Spleen (tissue), 13 donors: ENCODE results near the gene PRSS21. TPM values are rescaled to one million over a fixed set of nuclear protein-coding genes. Genes with fewer than 3 reads are reported as not detected.

ENCODE experiments used
- DNase-seq: peaks from one replicate; pipeline ENCODE4 v3.0.0-alpha.2; 2020
- H3K27ac ChIP-seq, 8 donors: fragments of 200-600 bp; sonication (generic) in 7 of 8; 1 replicate in 4 of 8; 2 replicates in 4 of 8; pipeline versions ENCODE4 v1.5.0 to v1.8.0; 2016 to 2021; ENCODE audit warnings: inconsistent platforms in 4 of 8, mild to moderate bottlenecking in 4 of 8, moderate library complexity in 1 of 8
- H3K27me3 ChIP-seq, 7 donors: fragments of 200-600 bp; sonication (generic) in 6 of 7; replicated peaks in 1 of 7; 1 replicate in 4 of 7; 2 replicates in 3 of 7; pipeline versions ENCODE4 v1.5.0 to v1.8.0; 2016 to 2021; ENCODE audit warnings: inconsistent platforms in 3 of 7, mild to moderate bottlenecking in 1 of 7
- H3K36me3 ChIP-seq, 6 donors: fragments of 200-600 bp; sonication (generic) in 5 of 6; 1 replicate in 4 of 6; 2 replicates in 2 of 6; pipeline versions ENCODE4 v1.5.0 to v1.8.0; 2016 to 2021; ENCODE audit warnings: inconsistent platforms in 2 of 6
- H3K4me1 ChIP-seq, 6 donors: fragments of 200-600 bp; sonication (generic) in 5 of 6; 1 replicate in 3 of 6; 2 replicates in 3 of 6; pipeline versions ENCODE4 v1.5.0 to v1.8.0; 2016 to 2021; ENCODE audit warnings: inconsistent platforms in 3 of 6
- H3K4me3 ChIP-seq, 8 donors: fragments of 200-600 bp; sonication (generic) in 7 of 8; 1 replicate in 4 of 8; 2 replicates in 4 of 8; pipeline versions ENCODE4 v1.5.0 to v1.8.0; 2016 to 2021; ENCODE audit warnings: inconsistent platforms in 4 of 8, mild to moderate bottlenecking in 4 of 8, moderate library complexity in 2 of 8
- H3K9me3 ChIP-seq, 8 donors: fragments of 200-600 bp; sonication (generic) in 7 of 8; 1 replicate in 4 of 8; 2 replicates in 4 of 8; pipeline versions ENCODE4 v1.5.0 to v1.8.0; 2016 to 2021; ENCODE audit warnings: inconsistent platforms in 4 of 8
- CTCF ChIP-seq, 11 experiments: fragments of 200-600 bp in 7 of 11; fragments of 450-650 bp in 4 of 11; sonication (generic) in 4 of 11; IDR thresholded peaks in 8 of 11; conservative IDR thresholded peaks in 3 of 11; 1 replicate in 7 of 11; 2 replicates in 4 of 11; pipeline versions ENCODE4 v1.4.0 to v1.8.0; 2016 to 2021; ENCODE audit warnings: antibody characterized with exemption in 11 of 11, inconsistent platforms in 4 of 11, mild to moderate bottlenecking in 1 of 11
- POLR2A ChIP-seq, 3 donors: fragments of 450-650 bp; IDR thresholded peaks; one replicate each; pipeline ENCODE4 v1.5.1; 2017; ENCODE audit warnings: antibody characterized with exemption in 3 of 3, mild to moderate bottlenecking in 1 of 3
- POLR2AphosphoS5 ChIP-seq, 3 donors: sonication (generic); formaldehyde crosslinking; IDR thresholded peaks; one replicate each; pipeline ENCODE4 v1.5.1; 2017; ENCODE audit warnings: antibody characterized with exemption in 3 of 3
- WGBS, 5 donors: extraction: QIAGEN DNeasy Blood & Tissue Kit in 3 of 5; methylation state at CpG; one replicate each; pipeline versions ENCODE4 v1.1.5 to v1.1.7; 2013 to 2018; 5-methylcytosine and 5-hydroxymethylcytosine counted together
- intact Hi-C: fragments of 100-400 bp; cut with DNase I; formaldehyde crosslinking; loops from one replicate; pipeline ENCODE4 v1.15.0; 2023; ENCODE audit warnings: low total_unique reads
- long read RNA-seq, 2 donors: transcript quantifications; one replicate each; lab custom pipeline, GENCODE V29; 2026
- polyA plus RNA-seq, 3 donors: library from polyadenylated mRNA; stranded (reverse); fragments of 200-250 nt; gene quantifications; one replicate each; pipeline ENCODE4 v1.2.1, GENCODE V29; 2013
- total RNA-seq, 7 donors: library from RNA; depleted of rRNA in 3 of 7; stranded (reverse); fragments of >200 nt in 3 of 7; fragmentation: NEBNext Ultra II Directional in 4 of 7; extraction: Animal tissue kit (Norgen Biotek cat#: 25700) in 4 of 7; gene quantifications; one replicate each; pipeline versions ENCODE4 v1.1.0 to v1.2.1, GENCODE V29; 2016 to 2021
- donor health status: healthy with polysubstance abuse.
- donor health status: DM: no; HTN: no; CAD: no; lungs with moderate emphysema.
- donor health status: DM: no; HTN: no; CAD: no.
- donor health status: Bipolar disorder and iron deficiency.
- donor health status: healthy.
- donor health status: DM: no; HTN: no; CAD: no.
- donor health status: DM: yes; HTN: yes; CAD: no.

Gene PRSS21, protein sequence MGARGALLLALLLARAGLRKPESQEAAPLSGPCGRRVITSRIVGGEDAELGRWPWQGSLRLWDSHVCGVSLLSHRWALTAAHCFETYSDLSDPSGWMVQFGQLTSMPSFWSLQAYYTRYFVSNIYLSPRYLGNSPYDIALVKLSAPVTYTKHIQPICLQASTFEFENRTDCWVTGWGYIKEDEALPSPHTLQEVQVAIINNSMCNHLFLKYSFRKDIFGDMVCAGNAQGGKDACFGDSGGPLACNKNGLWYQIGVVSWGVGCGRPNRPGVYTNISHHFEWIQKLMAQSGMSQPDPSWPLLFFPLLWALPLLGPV
- total RNA-seq = 1 to 10 TPM in 6 of 7 donors, under 1 TPM in 1; 0.81 to 4.9 (median 1.5) TPM
- polyA plus RNA-seq = 1 to 10 TPM in 2 of 3 donors, under 1 TPM in 1; 0.49 to 3.4 (median 1.8) TPM
- long read RNA-seq, donor 1 = 0 reads
- long read RNA-seq, donor 2 = 0 reads

GRCh38 chr16:2816751-2817339, at the start of gene PRSS21:
Gene PRSS21, plus strand, starts transcription at chr16:2817237. Its CDS starts 32 bp downstream, at chr16:2817269.
- no peaks in the 10 kb centered on the region for H3K9me3 ChIP-seq
- no peaks in the 10 kb centered on the region for H3K36me3 ChIP-seq
- peaks cover 0 to 9% (median 0%) of the 10 kb centered on the region in 6 donors for H3K4me1 ChIP-seq
- no peak for DNase-seq
- peak within 1 kb of the TSS in 2 of 8 donors; percentile 35 to 52 for H3K4me3 ChIP-seq
- 50 to 80% (median 65%) methylated on average over 20 to 28 of the region's 28 CpGs for WGBS, 5 donors
- intact Hi-C loops = no loop called here
- no peak within 1 kb of the TSS for H3K27ac ChIP-seq
- H3K27me3 ChIP-seq = peaks cover 0 to 71% (median 5%) of the 10 kb centered on the region in 7 donors
- TF ChIP-seq CTCF (IDR thresholded peaks at IDR 0.05 in 8 of 11, conservative IDR thresholded peaks at IDR 0.05 in 3 of 11) = peak in 4 of 11 experiments; percentile 32 to 46 (median 34)
- no peak for TF ChIP-seq POLR2AphosphoS5 (IDR thresholded peaks at IDR 0.05)

- Histone ChIP-seq H3K27ac (no peak overlapping the region), H3K36me3 (peaks cover 16 to 100% (median 98%) of the 10 kb centered on the region in 6 donors), H3K4me1 (peaks cover 0 to 41% (median 13%) of the 10 kb centered on the region in 6 donors), H3K9me3 (no peaks in the 10 kb centered on the region), H3K27me3 (no peaks in the 10 kb centered on the region), H3K4me3 (no peak overlapping the region)
- no peak for TF ChIP-seq POLR2AphosphoS5 (IDR thresholded peaks at IDR 0.05)
- TF ChIP-seq POLR2A (IDR thresholded peaks at IDR 0.05) = no peak
- TF ChIP-seq CTCF (IDR thresholded peaks at IDR 0.05 in 8 of 11, conservative IDR thresholded peaks at IDR 0.05 in 3 of 11) = no peak
- peak; percentile 66 for DNase-seq
- WGBS, 5 donors = 75 to 85% (median 82%) methylated on average over 13 to 14 of the region's 14 CpGs
- intact Hi-C loops = no loop called here
These were observed 49.1 kb upstream of the PRSS21 start for GRCh38 chr16:2767891-2768290.

GRCh38 chr16:2768403-2769089, 48.5 kb upstream of the PRSS21 start:
- DNase-seq = peak; percentile 63

More at GRCh38 chr16:2768403-2769089, 48.5 kb upstream of the PRSS21 start:
- intact Hi-C loops = no loop called here
- Histone ChIP-seq H3K4me1 (peaks cover 0 to 47% (median 15%) of the 10 kb centered on the region in 6 donors), H3K36me3 (peaks cover 16 to 100% (median 98%) of the 10 kb centered on the region in 6 donors), H3K9me3 (no peaks in the 10 kb centered on the region), H3K4me3 (no peak overlapping the region), H3K27ac (peak overlapping the region in 1 of 8 donors; percentile 21), H3K27me3 (no peaks in the 10 kb centered on the region)
- TF ChIP-seq CTCF (IDR thresholded peaks at IDR 0.05 in 8 of 11, conservative IDR thresholded peaks at IDR 0.05 in 3 of 11) (no peak), POLR2AphosphoS5 (IDR thresholded peaks at IDR 0.05) (no peak), POLR2A (IDR thresholded peaks at IDR 0.05) (no peak)
- WGBS, 5 donors = 81 to 91% (median 89%) methylated on average over 17 of the region's 17 CpGs
